Activated B cell treated with CpG ODN at 0.5 μM for 24 hours (primary cell): ENCODE measurements around the gene CBFA2T3. TPM values are rescaled to one million over a fixed set of nuclear protein-coding genes. Genes with fewer than 3 reads are reported as not detected.

ENCODE experiments used
- ATAC-seq: fragments of 200-7000 bp; cut with Tn5 transposase; one replicate; pipeline ENCODE4 v1.10.0; 2021; ENCODE audit warnings: low read depth, mild to moderate bottlenecking, moderate library complexity
- CTCF ChIA-PET: fragments of 350-600 bp; sonication (Branson Sonifier 250); formaldehyde crosslinking; loops from one replicate; lab custom pipeline; 2021; ENCODE audit warnings: antibody characterized with exemption; lab: Charles Lee
- POLR2A ChIA-PET: fragments of 350-600 bp; sonication (Branson Sonifier 250); formaldehyde crosslinking; loops from one replicate; lab custom pipeline; 2021; ENCODE audit warnings: antibody characterized with exemption; lab: Charles Lee
- DNase-seq: peaks from one replicate; pipeline ENCODE4 v3.0.0; 2022
- H3K27ac Mint-ChIP-seq: one replicate; pipeline ENCODE4 v1.8.0; 2020; ENCODE audit warnings: mixed read lengths
- H3K27me3 Mint-ChIP-seq: one replicate; pipeline ENCODE4 v1.8.0; 2021; ENCODE audit warnings: mixed read lengths
- H3K36me3 Mint-ChIP-seq: one replicate; pipeline ENCODE4 v1.8.0; 2021; ENCODE audit warnings: low read depth, mixed read lengths
- H3K4me1 Mint-ChIP-seq: one replicate; pipeline ENCODE4 v1.8.0; 2021; ENCODE audit warnings: mixed read lengths
- H3K4me3 Mint-ChIP-seq: one replicate; pipeline ENCODE4 v1.8.0; 2020; ENCODE audit warnings: mild to moderate bottlenecking, mixed read lengths
- H3K9me3 Mint-ChIP-seq: one replicate; pipeline ENCODE4 v1.8.0; 2020; ENCODE audit warnings: mixed read lengths
- CTCF ChIP-seq: fragments of 200-600 bp; IDR thresholded peaks from one replicate; pipeline ENCODE4 v1.8.0; 2022; ENCODE audit warnings: antibody characterized with exemption, mild to moderate bottlenecking
- intact Hi-C: fragments of 100-400 bp; cut with micrococcal nuclease; formaldehyde crosslinking; loops from one replicate; pipeline ENCODE4 v1.15.1; 2024
- total RNA-seq: library from RNA; stranded (reverse); gene quantifications from 2 replicates; pipeline ENCODE4 v1.2.3, GENCODE V29; 2022

Gene CBFA2T3
- total RNA-seq, 1 donor from 2014 or later, result 63.3 TPM

GRCh38 chr16:88971371-88972097, 5.5 kb downstream of the CBFA2T3 start:
- peak overlapping the region; percentile 83 for H3K27ac Mint-ChIP-seq
- H3K27me3 Mint-ChIP-seq, result no peaks in the 10 kb centered on the region
- H3K9me3 Mint-ChIP-seq, result no peaks in the 10 kb centered on the region
- POLR2A ChIA-PET, result interaction anchor here (0.6 to 10.8 kb wide), 6 partner anchors 13 to 133 kb away, joined by 3 to 165 read pairs (median 4); partner anchors contain the start of gene ACSF3
- CTCF ChIA-PET, result interaction anchor here (0.8 to 1.3 kb wide), 2 partner anchors 10 to 29 kb away, joined by 3 read pairs; no protein-coding TSS in a partner anchor
- H3K36me3 Mint-ChIP-seq, result peaks cover 7% of the 10 kb centered on the region
- TF ChIP-seq CTCF, result no peak
- intact Hi-C loops, result no loop called here
- peak overlapping the region; percentile 61 for H3K4me3 Mint-ChIP-seq
- ATAC-seq (peak; percentile 11), DNase-seq (peak; percentile 59)
- peaks cover 95% of the 10 kb centered on the region for H3K4me1 Mint-ChIP-seq

- H3K9me3 Mint-ChIP-seq, result no peaks in the 10 kb centered on the region
- H3K27me3 Mint-ChIP-seq, result no peaks in the 10 kb centered on the region
- peaks cover 7% of the 10 kb centered on the region for H3K36me3 Mint-ChIP-seq
- peaks cover 97% of the 10 kb centered on the region for H3K4me1 Mint-ChIP-seq
- POLR2A ChIA-PET, result interaction anchor here (0.7 to 10.8 kb wide), 4 partner anchors 13 to 143 kb away, joined by 3 to 165 read pairs (median 4); no protein-coding TSS in a partner anchor
- intact Hi-C loops, result no loop called here
- ATAC-seq (no peak), DNase-seq (no peak)
- H3K27ac Mint-ChIP-seq, result peak overlapping the region; percentile 83
- CTCF ChIA-PET, result no interaction called here
- H3K4me3 Mint-ChIP-seq, result peak overlapping the region; percentile 4
- no peak for TF ChIP-seq CTCF
Measured at GRCh38 chr16:88970539-88971065, 6.4 kb downstream of the CBFA2T3 start.

GRCh38 chr16:88970050-88970449, 7.0 kb downstream of the CBFA2T3 start:
- Mint-ChIP-seq H3K27ac (peak overlapping the region; percentile 53), H3K36me3 (peaks cover 6% of the 10 kb centered on the region), H3K27me3 (no peaks in the 10 kb centered on the region), H3K4me3 (peak overlapping the region; percentile 15), H3K4me1 (peaks cover 95% of the 10 kb centered on the region), H3K9me3 (no peaks in the 10 kb centered on the region)
- TF ChIP-seq CTCF, result no peak
- ChIA-PET POLR2A (interaction anchor here (0.7 to 10.8 kb wide), 5 partner anchors 7 to 144 kb away, joined by 3 to 165 read pairs (median 4); partner anchors contain the start of gene CBFA2T3), CTCF (no interaction called here)
- ATAC-seq, result no peak
- intact Hi-C loops, result no loop called here
- no peak for DNase-seq

DNA sequence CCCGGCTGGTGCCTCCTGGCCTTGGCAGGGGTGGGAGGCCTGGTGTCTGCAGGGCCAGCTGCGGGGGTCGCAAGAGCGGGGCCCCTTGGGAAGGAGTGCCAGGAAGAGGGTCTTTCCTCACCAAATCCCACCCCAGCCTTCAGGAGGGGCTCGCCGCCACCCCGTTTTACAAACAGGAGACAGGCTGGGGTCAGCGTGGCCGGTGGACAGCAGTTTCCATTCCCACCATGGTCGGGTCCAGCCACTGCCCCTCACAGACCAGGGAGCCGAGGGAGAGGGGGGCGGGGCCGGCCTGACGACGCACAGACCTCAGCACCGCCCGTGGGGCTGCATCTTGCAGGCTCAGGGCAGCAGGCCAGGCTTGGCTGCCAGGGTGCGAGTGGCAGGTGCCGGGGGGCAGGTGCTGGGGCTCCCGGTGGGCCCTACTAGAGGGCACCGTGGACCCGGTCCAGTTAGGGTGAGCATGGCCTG, 7.6 kb downstream of the CBFA2T3 start:
- TF ChIP-seq CTCF, result no peak
- H3K27ac Mint-ChIP-seq, result peak overlapping the region; percentile 50
- no peaks in the 10 kb centered on the region for H3K27me3 Mint-ChIP-seq
- intact Hi-C loops, result loop anchor here (2.0 to 5.0 kb wide), 4 partner anchors 91 to 513 kb away; partner anchors contain the start of gene CYBA
- CTCF ChIA-PET, result no interaction called here
- peaks cover 5% of the 10 kb centered on the region for H3K36me3 Mint-ChIP-seq
- no peak overlapping the region for H3K4me3 Mint-ChIP-seq
- ATAC-seq (no peak), DNase-seq (no peak)
- POLR2A ChIA-PET, result interaction anchor here (0.6 to 10.8 kb wide), 8 partner anchors 8 to 1575 kb away, joined by 3 to 165 read pairs (median 14); partner anchors contain the start of genes CBFA2T3 and CDH15
- H3K4me1 Mint-ChIP-seq, result peaks cover 93% of the 10 kb centered on the region
- no peaks in the 10 kb centered on the region for H3K9me3 Mint-ChIP-seq
